Motor neuron (in vitro differentiated cells): ENCODE measurements around the gene TRIM15. TPM values are rescaled to one million over a fixed set of nuclear protein-coding genes. Genes with fewer than 3 reads are reported as not detected.
"Not testable (repeated sequence)": the region's sequence is repeated elsewhere in the genome, so short reads cannot be mapped to it uniquely, and the experiment has no call there.

Source experiments
- ATAC-seq, 8 experiments: fragments of 200-7000 bp; cut with Tn5 transposase; replicated peaks in 6 of 8; 2 replicates each; pipeline ENCODE4 v1.8.0; 2021; ENCODE audit warnings: mild to moderate bottlenecking in 8 of 8, moderate library complexity in 8 of 8
- H3K27ac ChIP-seq, 2 donors: fragments of 250-450 bp; sonication (Bioruptor Pico); 2 replicates each; pipeline ENCODE4 v1.9.0; 2021; ENCODE audit warnings: antibody characterized with exemption in 2 of 2, mild to moderate bottlenecking in 2 of 2, moderate library complexity in 1 of 2
- H3K4me1 ChIP-seq, 2 donors: fragments of 250-450 bp; sonication (Bioruptor Pico); replicated peaks in 1 of 2; 2 replicates each; pipeline ENCODE4 v1.6.1; 2021; ENCODE audit warnings: antibody characterized with exemption in 2 of 2, mild to moderate bottlenecking in 2 of 2, moderate library complexity in 1 of 2
- H3K4me3 ChIP-seq, 5 donors: fragments of 250-450 bp; sonication (Bioruptor Pico); 2 replicates each; pipeline ENCODE4 v1.9.0; 2021; ENCODE audit warnings: antibody characterized with exemption in 5 of 5, mild to moderate bottlenecking in 5 of 5, moderate library complexity in 4 of 5
- whole genome bisulfite sequencing, 10 experiments: fragments of 450-650 bp; shearing (Covaris generic); methylation state at CpG; one replicate each; pipeline ENCODE4 v1.0.0; 2022; 5-methylcytosine and 5-hydroxymethylcytosine counted together
- in situ Hi-C, 9 experiments: fragments of 400-800 bp; cut with MboI; loops; one replicate each; pipeline ENCODE4 v1.15.0; 2021; ENCODE audit warnings: low sequenced_read_pairs in 9 of 9, low pct_unique_long_range_greater_than_20kb in 2 of 9; ENCODE audit not compliant: unreplicated experiment in 9 of 9
- total RNA-seq, 8 experiments: library from RNA; unstranded; fragments of 300-600 nt; gene quantifications; 2 replicates each; pipeline versions ENCODE4 v1.2.3 to v1.2.4, GENCODE V29; 2022

The TRIM15 gene
- total RNA-seq: under 1 TPM in 3 of 8 experiments, not detected in 5; 0.14 to 0.77 (median 0.25) TPM

DNA sequence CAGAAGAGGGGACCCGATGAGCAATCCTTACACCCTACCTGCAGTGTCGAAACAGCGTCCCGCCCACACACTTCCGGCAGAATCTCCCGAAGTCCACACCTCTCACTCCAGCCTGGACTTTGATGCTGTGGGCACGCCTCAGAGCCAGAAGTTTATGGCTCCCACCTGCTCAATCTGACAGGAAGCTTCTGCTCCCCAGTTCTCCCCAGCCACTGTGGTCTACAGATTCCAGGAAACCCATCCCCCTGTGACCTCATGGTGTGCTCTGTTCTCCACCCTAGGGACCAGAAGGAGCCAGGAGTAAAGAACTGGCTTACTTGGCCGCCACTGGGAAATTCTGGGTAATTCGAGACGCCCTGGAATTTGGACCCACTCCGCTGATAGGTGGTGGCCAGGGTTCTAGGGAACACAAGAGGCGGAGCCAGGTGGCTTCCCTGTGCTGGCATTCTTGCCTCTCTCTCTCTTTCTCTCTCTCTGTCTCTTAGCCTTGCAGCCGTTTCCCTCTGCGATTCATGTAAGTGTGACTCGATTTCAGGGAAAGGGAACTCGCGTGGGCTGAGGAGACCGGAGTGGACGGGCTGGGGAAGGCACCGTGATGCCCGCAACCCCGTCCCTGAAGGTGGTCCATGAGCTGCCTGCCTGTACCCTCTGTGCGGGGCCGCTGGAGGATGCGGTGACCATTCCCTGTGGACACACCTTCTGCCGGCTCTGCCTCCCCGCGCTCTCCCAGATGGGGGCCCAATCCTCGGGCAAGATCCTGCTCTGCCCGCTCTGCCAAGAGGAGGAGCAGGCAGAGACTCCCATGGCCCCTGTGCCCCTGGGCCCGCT is at the start of gene TRIM15:
TSS of gene TRIM15 (plus strand) at position 457 of the 828 bp plus-strand sequence. CDS start at position 596, 139 bp downstream.
- no peak for ATAC-seq
- Histone ChIP-seq H3K4me1 (no peaks in the 10 kb centered on the region), H3K27ac (no peak within 1 kb of the TSS), H3K4me3 (no peak within 1 kb of the TSS)
- in situ Hi-C loops: no loop called here
- WGBS, 10 experiments: 40 to 100% (median 70%) methylated on average over 1 to 11 of the region's 31 CpGs; no CpG with 5 or more reads in 5 of the 10 experiments

DNA sequence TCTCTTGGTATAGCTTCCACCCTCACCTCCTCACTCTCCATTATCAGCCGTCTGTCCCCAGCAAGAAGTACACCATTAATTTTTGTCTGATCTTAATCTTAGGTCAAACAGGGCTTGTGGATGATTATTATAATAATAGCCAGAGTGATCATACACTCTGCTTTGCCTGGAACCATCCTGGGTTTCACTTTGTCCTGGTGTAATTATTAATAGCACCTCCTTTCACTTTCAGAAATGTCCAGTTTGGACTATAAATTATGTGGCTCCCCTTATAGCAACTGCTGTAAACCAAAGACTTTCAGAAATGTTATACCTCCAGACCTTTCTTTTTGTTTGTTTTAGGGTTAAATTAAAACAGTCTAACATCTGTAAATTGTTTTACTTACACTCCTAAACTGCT is 49.5 kb upstream of the TRIM15 start:
- no peak overlapping the region for H3K27ac ChIP-seq
- no peak overlapping the region for H3K4me3 ChIP-seq
- ATAC-seq: no peak
- 11 to 100% (median 70%) methylated on average over 1 of the region's 1 CpG; no CpG with 5 or more reads in 3 of the 10 experiments for WGBS, 10 experiments
- H3K4me1 ChIP-seq: no peaks in the 10 kb centered on the region
- in situ Hi-C loops: loop anchor here in 1 of 9 experiments (25.0 kb wide), 1 partner anchor 252 kb away; no protein-coding TSS in a partner anchor

DNA sequence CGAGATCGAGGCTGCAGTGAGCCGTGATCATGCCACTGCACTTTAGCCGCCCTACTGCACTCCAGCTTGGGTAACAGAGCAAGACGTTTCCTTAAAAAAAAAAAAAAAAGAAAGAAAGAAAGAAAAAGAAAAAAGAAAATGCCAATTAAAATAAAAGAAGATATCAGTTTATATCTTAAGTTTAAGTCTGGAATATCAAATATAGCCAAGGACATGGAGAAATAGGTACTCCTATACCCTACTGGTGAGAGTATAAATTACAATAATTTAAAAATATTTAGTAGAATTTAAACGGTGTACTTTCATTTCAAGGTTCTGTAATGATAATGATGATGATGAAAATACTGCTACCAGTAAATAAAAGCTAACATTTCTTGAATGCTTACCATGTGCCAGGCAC is 46.6 kb upstream of the TRIM15 start:
- in situ Hi-C loops: loop anchor here in 1 of 9 experiments (25.0 kb wide), 1 partner anchor 254 kb away; no protein-coding TSS in a partner anchor
- WGBS, 10 experiments: 57 to 88% (median 73%) methylated on average over 1 to 6 of the region's 6 CpGs

DNA sequence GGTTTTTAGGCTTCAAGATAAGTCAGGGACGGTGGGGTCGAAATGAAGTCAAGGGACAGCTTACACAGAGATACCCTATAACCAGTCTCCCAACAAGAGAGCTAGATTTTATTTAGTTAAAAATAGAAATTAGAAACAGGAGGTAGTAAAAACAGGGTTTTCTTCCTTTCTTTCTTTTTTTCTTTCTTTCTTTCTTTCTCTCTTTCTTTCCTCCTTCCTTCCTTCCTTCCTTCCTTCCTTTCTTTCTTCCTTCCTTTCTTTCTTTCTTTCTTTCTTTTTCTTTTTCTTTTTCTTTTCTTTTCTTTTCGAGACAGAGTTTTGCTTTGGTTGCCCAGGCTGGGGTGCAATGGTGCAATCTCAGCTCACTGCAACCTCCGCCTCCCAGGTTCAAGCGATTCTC is 44.7 kb upstream of the TRIM15 start:
- ATAC-seq, H3K4me1 ChIP-seq, H3K27ac ChIP-seq, H3K4me3 ChIP-seq: not testable (repeated sequence)
- in situ Hi-C loops: loop anchor here in 1 of 9 experiments (25.0 kb wide), 1 partner anchor 256 kb away; no protein-coding TSS in a partner anchor
- WGBS, 10 experiments: 72 to 100% (median 81%) methylated on average over 1 to 5 of the region's 5 CpGs

More for the DNA sequence above, 46.6 kb upstream of the TRIM15 start:
- H3K27ac ChIP-seq: no peak overlapping the region
- H3K4me1 ChIP-seq: no peaks in the 10 kb centered on the region
- H3K4me3 ChIP-seq: no peak overlapping the region
- ATAC-seq: no peak

DNA sequence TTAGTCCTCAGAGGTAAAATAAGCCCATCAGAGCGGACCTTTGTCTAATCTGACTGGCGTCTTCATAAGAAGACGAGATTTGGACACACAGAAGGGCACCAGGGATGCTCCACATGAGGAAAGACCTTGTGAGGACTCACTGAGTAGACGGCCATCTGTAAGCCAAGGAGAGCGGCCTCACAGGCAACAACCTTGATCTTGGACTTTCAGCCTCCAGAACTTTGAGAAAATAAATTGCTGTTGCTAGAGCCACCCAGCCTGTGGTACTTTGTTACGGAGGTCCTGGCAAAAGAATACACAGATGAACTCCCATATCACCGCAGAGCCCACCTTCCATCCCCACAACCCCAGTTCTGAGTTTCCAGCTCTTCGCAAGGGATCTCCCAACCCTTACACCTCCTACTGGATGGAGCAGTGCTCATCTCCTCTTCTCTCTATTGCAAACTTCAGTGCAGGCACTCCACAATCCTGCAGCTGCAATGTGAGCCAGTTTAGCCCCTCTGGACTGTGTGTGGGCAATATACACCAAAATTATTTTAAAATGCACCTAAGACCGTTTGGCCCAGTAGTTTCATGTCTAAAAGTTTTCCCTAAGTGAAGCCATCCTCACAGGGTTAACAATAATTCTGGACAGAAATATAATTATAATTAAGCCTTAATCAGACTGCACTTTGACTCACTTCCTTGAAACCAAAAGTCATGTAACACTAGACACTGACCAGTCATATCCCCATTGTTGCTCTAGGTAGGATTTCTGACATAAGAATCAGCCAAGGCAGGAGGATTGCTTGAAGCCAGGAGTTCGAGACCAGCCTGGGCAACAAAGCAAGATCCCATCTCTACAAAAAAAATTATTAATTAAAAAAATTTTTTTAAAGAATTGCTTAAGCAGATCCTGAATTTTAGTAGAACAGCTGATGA is 41.6 kb upstream of the TRIM15 start:
- Histone ChIP-seq H3K4me1 (no peaks in the 10 kb centered on the region), H3K4me3 (no peak overlapping the region), H3K27ac (no peak overlapping the region)
- 27 to 83% (median 59%) methylated on average over 2 to 8 of the region's 10 CpGs for WGBS, 10 experiments
- ATAC-seq: no peak
- in situ Hi-C loops: loop anchor here in 1 of 9 experiments (25.0 kb wide), 1 partner anchor 259 kb away; no protein-coding TSS in a partner anchor

DNA sequence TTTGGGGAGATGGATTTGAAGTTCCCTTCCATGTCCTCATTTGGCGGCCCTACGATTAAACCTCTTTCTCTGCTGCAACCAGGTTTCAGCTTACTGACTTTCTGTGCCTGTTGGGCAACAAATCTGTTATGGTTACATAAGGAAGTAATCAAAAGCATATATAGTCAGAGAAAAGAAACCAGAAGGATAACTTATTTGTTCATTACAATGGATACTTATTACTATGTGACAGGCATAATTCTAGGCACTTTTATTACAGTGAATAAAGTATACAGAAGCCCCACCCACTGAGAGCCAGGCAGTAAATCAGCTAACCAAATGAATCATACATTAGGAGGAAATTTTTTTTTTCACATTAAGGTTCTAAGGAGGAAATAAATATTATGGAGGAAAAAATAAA is 40.8 kb upstream of the TRIM15 start:
- no peak overlapping the region for H3K4me3 ChIP-seq
- no peak overlapping the region for H3K27ac ChIP-seq
- in situ Hi-C loops: loop anchor here in 1 of 9 experiments (25.0 kb wide), 1 partner anchor 260 kb away; no protein-coding TSS in a partner anchor
- no peaks in the 10 kb centered on the region for H3K4me1 ChIP-seq
- WGBS, 10 experiments: 6 to 70% (median 40%) methylated on average over 1 to 2 of the region's 2 CpGs; no CpG with 5 or more reads in 1 of the 10 experiments
- ATAC-seq: peak in 3 of 8 experiments; percentile 23 to 80 (median 71)

DNA sequence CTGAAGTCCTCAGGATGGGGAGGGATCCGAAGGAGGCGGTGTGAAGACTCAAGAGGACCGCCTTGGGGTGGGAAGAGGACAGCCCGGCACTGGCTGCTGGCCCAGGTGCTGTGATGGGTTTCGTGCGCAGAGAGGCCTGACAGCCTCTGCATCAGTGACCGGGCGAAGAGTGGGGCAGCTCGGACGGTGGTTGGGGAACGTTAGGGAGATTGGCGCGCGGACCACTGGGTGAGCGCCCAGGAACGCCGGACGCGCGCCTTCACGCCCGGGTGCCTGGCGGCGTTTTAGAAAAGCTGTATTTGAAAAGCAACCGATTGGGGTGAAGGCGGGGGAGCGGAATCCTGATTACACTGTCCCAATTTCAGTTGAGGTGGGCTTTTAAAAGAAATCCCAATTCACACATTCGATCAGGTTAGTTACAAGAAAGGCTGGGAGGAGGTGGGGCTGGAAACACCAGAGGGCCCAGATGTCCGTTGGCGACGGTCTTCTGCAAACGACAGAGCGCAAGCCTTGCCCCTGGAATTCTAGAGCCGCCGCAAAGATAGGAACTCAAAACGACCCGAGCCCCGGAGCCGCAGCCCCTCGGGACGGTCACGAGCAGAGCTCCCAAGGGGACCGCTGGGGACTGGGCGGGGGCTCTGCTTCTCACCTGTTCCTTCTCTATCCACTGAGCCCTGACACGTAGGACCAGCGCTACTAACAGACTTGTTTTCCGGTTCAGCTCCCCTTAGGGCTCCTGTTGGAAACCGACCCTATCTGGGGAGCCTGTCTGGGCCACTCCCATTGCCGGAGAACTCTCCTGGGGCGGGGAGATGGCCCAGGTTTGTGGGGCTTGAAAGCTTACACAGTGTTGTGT is 35.9 kb upstream of the TRIM15 start:
- H3K27ac ChIP-seq: no peak overlapping the region
- no peak for ATAC-seq
- H3K4me1 ChIP-seq: no peaks in the 10 kb centered on the region
- in situ Hi-C loops: loop anchor here in 2 of 9 experiments (25.0 kb wide), 1 partner anchor 290 kb away; the partner anchor contains the start of gene HLA-G (in 2 of the 2)
- 0 to 39% (median 11%) methylated on average over 2 to 29 of the region's 50 CpGs; no CpG with 5 or more reads in 3 of the 10 experiments for WGBS, 10 experiments
- H3K4me3 ChIP-seq: no peak overlapping the region

DNA sequence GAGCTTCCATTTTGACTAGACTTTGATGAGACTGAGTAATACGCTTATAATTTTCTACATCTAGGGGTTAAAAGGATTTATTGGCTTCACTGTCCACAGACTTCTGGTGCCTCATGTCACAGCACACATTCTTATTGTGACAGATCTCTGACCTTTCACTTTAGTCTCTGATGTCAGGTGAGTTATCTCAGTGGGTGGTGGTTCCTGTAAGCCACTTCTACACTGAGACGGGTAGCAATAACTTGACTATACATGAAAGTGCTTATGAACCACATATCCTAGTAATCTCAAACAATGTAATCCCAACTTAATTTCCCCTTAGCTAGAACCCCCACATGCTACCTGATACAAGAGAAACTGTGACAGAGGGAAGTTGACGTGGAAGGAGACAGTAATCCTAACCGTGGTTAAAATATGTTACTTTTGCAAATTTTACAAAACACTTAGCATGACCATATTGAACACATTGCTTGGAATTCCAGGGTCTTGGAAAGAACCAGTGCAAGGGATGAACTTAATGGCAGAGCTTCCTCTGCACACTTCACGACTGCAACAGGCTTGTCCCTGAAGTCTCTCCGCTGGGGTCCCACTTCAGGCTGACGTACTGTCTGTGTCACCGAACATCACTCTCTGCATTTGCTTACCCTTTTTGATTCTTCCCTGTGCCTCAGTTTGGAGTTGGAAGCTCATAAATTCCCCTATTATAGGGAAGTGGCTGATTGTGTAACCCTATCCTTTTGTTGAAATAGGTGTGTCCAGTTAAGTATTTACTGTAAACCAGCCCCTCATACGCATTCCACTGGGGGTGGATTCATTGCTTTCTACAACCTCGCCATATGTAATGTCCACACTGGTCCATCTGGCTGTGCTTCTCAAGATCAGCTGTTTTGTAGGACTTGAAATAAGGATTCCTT is 33.8 kb upstream of the TRIM15 start:
- peak in 3 of 8 experiments; percentile 17 to 64 (median 64) for ATAC-seq
- in situ Hi-C loops: loop anchor here in 3 of 9 experiments (10.0 to 25.0 kb wide), 2 partner anchors 285 to 292 kb away; partner anchors contain the start of gene HLA-G (in 2 of the 3)
- Histone ChIP-seq H3K4me3 (no peak overlapping the region), H3K27ac (no peak overlapping the region), H3K4me1 (no peaks in the 10 kb centered on the region)
- 42 to 100% (median 71%) methylated on average over 1 to 9 of the region's 10 CpGs for WGBS, 10 experiments

DNA sequence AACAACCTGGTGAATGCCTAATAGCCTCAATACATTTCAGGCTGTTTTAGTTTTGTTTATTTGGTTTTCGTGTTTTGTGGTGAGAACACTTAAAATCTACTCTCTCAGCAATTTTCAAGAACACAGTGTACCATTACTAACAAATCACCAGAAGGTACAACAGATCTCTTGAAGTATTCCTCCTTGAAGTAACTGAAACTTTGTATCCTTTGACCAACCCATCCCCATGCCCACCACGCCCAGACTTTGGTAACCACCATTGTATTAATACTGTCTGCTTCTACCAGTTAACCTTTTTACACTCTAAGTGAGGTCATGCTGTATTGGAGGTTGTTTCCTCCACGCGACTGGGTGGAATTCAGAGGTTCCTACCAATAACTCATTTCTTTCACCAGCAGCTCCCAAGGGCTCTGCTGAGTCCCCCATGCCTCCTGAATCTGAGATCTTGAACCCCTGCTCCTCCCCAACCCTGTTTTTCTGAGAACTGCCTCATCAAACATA is 33.1 kb upstream of the TRIM15 start:
- Histone ChIP-seq H3K27ac (no peak overlapping the region), H3K4me1 (no peaks in the 10 kb centered on the region), H3K4me3 (no peak overlapping the region)
- no peak for ATAC-seq
- 0 to 85% (median 46%) methylated on average over 1 to 4 of the region's 4 CpGs; no CpG with 5 or more reads in 1 of the 10 experiments for WGBS, 10 experiments
- in situ Hi-C loops: loop anchor here in 3 of 9 experiments (10.0 to 25.0 kb wide), 2 partner anchors 285 to 293 kb away; partner anchors contain the start of gene HLA-G (in 2 of the 3)

DNA sequence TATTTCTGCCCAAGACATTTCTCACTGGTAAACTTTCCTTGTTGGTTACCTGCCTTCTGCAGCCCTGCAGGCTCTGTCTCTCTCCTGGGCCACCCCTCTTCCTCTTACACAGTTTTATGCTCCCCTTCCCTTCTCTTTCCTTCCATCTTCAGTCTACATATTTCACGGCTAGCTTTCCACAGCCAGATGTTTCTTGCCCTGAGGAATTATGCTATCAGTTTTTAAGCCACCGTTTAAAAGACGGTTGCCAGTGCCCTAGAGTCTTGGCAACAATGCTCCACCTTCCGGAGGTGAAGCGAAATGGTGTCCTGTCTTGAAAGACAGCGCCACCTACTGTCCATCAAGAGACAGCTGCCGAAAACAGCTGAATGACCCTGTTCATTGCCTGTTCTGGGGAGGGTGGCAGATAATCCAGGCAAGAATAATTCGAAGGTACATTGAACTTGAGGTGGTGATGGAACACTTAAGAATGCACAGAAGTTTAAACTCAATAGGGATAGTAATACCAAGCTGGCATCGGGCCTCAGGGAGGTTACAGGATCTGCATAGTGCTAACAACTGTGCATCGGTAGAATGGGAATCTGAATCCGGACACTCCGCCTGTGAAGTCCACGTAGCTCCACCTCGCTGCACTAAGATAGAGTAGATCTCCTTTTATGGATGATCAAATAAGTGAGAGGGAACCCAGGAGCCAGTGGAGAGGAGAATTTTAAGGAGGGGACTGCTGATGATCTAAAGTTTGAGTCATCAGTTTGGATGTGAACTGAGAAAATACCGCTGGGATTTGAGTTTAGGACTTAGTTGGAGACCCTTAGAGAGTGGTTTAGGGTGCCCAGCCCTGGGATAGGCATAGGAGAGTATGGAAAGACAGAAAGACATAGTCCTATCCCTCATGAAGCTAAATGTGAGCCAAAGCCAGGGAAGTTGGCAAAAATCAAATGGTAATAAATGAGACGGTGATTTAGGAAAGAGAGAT is 32.2 kb upstream of the TRIM15 start:
- H3K4me1 ChIP-seq: no peaks in the 10 kb centered on the region
- 13 to 47% (median 28%) methylated on average over 1 to 15 of the region's 16 CpGs; no CpG with 5 or more reads in 1 of the 10 experiments for WGBS, 10 experiments
- in situ Hi-C loops: loop anchor here in 3 of 9 experiments (10.0 to 25.0 kb wide), 2 partner anchors 286 to 294 kb away; partner anchors contain the start of gene HLA-G (in 2 of the 3)
- no peak overlapping the region for H3K27ac ChIP-seq
- peak; percentile 76 to 92 (median 80) for ATAC-seq
- H3K4me3 ChIP-seq: no peak overlapping the region
